NT2/D1 (cell line): ENCODE results near the gene ACP2.
"Not testable (repeated sequence)": the region's sequence is repeated elsewhere in the genome, so short reads cannot be mapped to it uniquely, and the experiment has no call there.

Source experiments
- DNase-seq: peaks from one replicate; pipeline ENCODE4 v3.0.0-alpha.2; 2011; ENCODE audit warnings: low read depth, low spot score
- H3K27me3 ChIP-seq: 2 replicates; pipeline ENCODE4 v1.6.0; 2011; ENCODE audit warnings: mild to moderate bottlenecking; ENCODE audit not compliant: insufficient read length, insufficient read depth
- H3K36me3 ChIP-seq: 2 replicates; pipeline ENCODE4 v1.6.1; 2011; ENCODE audit warnings: mild to moderate bottlenecking, low read length, mixed read lengths; ENCODE audit not compliant: insufficient read depth, insufficient read length
- H3K4me1 ChIP-seq: 2 replicates; pipeline ENCODE4 v1.5.1; 2011; ENCODE audit not compliant: insufficient read depth, insufficient read length
- H3K4me3 ChIP-seq: 2 replicates; pipeline ENCODE4 v1.5.1; 2011; ENCODE audit warnings: low read depth; ENCODE audit not compliant: insufficient read length
- H3K9ac ChIP-seq: 2 replicates; pipeline ENCODE4 v1.6.0; 2011; ENCODE audit warnings: low read depth; ENCODE audit not compliant: insufficient read length
- H3K9me3 ChIP-seq: 2 replicates; pipeline ENCODE4 v1.5.1; 2011; ENCODE audit warnings: mild to moderate bottlenecking, low read length; ENCODE audit not compliant: insufficient read depth
- SUZ12 ChIP-seq: IDR thresholded peaks from 2 replicates; pipeline ENCODE4 v1.6.1; 2011; ENCODE audit not compliant: insufficient read length, insufficient read depth; ENCODE audit errors: extremely low read depth
- YY1 ChIP-seq: IDR thresholded peaks from 2 replicates; pipeline ENCODE4 v1.6.1; 2011; ENCODE audit not compliant: insufficient read length, insufficient read depth
- ZNF274 ChIP-seq: IDR thresholded peaks from 2 replicates; pipeline ENCODE4 v1.6.1; 2011; ENCODE audit warnings: mild to moderate bottlenecking, low read depth, low read length

Gene ACP2

DNA sequence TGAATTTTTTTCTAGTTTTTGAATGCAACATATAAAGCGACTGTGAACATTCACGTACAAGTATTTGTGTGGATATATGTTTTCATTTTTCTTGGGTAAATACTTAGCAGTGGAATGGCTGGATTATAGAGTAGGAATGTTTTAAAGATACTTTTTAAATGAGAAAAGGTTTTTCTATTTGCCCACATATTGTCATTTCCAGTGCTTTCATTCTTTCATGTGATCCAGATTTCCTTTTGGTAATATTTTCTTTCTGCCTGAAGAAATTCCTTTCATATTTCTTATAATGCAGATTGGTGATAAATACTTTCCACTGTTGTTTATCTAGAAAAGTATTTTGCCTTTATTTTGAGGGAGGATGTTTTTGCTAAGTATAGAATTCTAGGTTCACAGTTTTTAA is 25.9 kb downstream of the ACP2 start:
- H3K4me3 ChIP-seq: no peak overlapping the region
- no peaks in the 10 kb centered on the region for H3K9me3 ChIP-seq
- no peaks in the 10 kb centered on the region for H3K4me1 ChIP-seq
- H3K9ac ChIP-seq: no peak overlapping the region
- no peaks in the 10 kb centered on the region for H3K27me3 ChIP-seq
- no peak for TF ChIP-seq ZNF274
- TF ChIP-seq SUZ12: no peak
- TF ChIP-seq YY1: no peak
- no peak for DNase-seq
- H3K36me3 ChIP-seq: peaks cover 63% of the 10 kb centered on the region

DNA sequence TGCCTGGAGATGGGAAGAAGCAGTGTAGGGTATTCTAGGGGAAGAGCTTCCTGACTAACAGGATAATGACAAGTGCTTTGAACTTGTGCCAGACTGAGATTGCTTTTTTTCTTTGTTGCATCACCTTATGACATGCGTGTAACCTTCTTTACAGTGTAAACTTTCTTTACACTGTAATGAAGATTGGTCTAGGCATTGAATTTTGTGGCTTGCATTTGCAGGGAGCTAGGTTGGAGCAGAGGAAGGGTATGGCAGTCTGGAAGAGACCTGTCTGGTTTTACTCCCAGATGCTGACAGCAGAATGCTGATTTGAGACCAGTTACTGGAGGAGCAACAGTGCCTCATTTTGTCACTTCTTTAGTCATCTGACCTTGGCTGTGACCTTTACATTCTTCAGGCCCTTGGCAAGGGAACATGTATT is 28.2 kb downstream of the ACP2 start:
- peaks cover 2% of the 10 kb centered on the region for H3K4me1 ChIP-seq
- peaks cover 53% of the 10 kb centered on the region for H3K36me3 ChIP-seq
- no peak overlapping the region for H3K4me3 ChIP-seq
- no peaks in the 10 kb centered on the region for H3K9me3 ChIP-seq
- no peak overlapping the region for H3K9ac ChIP-seq
- no peak for TF ChIP-seq SUZ12
- no peak for TF ChIP-seq YY1
- TF ChIP-seq ZNF274: no peak
- H3K27me3 ChIP-seq: no peaks in the 10 kb centered on the region
- no peak for DNase-seq

DNA sequence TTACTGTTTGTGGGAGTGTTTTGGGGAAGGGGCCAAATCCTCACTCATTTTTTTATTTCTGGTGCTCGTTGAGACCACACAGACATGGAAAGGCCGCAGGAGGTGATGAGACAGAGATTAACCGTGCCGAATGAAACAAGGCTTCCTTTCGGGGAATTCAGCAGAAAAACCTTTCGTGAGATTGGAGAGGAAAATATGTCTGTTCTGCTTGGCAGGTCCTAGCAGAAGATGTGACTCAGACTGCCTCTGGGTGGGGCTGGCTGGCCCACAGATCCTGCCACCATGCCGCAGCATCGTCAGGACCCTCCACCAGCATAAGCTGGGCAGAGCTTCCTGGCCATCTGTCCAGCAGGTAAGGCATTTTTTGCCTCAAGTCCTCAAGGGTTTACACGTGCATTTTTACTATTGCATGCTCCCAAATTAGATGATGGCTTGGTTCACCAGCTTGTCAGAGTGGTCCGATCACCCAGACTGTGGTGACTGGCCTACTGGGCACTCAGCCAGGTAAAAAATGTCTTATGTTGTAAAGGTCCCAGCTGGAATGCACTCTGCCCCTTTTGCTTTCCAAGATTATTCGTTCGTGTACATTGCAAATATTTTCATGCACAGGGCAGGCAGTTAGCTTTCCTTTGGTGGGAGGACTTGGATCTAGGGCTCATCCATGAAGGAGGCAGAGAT is 32.4 kb downstream of the ACP2 start:
- Histone ChIP-seq H3K4me3 (peak overlapping the region; percentile 60), H3K4me1 (peaks cover 6% of the 10 kb centered on the region), H3K9ac (peak overlapping the region; percentile 74), H3K9me3 (no peaks in the 10 kb centered on the region), H3K27me3 (no peaks in the 10 kb centered on the region), H3K36me3 (peaks cover 33% of the 10 kb centered on the region)
- no peak for DNase-seq
- no peak for TF ChIP-seq YY1
- TF ChIP-seq SUZ12: no peak
- TF ChIP-seq ZNF274: no peak

DNA sequence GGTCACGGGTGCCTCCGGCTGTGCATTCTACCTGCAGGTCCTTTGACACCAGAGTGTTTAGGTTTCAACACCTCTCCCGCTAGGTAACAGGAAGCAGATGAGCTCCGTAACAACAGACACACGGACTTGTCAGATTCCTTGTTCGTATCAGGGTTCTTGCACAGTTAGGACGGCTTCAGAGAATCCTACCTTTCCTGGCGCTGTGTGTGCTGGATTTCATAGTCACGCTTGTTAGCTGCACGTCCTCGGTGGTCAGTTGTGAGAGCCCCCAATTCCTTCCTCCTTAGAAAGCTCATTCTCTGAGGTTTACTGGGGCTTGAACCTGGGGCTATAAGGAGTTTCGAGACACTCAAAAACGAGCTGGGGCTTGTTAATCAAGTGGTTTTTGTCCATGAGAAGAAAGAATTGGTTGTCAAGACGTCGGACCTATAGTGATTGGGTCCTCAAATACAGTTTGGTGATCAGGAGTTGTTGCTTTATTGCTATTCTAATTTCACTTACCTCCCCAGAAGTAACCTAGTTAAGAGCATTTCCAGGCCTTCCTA is 33.2 kb downstream of the ACP2 start:
- peaks cover 6% of the 10 kb centered on the region for H3K4me1 ChIP-seq
- peaks cover 27% of the 10 kb centered on the region for H3K36me3 ChIP-seq
- no peaks in the 10 kb centered on the region for H3K27me3 ChIP-seq
- H3K9ac ChIP-seq: peak overlapping the region; percentile 74
- H3K4me3 ChIP-seq: peak overlapping the region; percentile 60
- TF ChIP-seq YY1: no peak
- TF ChIP-seq ZNF274: no peak
- TF ChIP-seq SUZ12: no peak
- H3K9me3 ChIP-seq: no peaks in the 10 kb centered on the region
- no peak for DNase-seq

DNA sequence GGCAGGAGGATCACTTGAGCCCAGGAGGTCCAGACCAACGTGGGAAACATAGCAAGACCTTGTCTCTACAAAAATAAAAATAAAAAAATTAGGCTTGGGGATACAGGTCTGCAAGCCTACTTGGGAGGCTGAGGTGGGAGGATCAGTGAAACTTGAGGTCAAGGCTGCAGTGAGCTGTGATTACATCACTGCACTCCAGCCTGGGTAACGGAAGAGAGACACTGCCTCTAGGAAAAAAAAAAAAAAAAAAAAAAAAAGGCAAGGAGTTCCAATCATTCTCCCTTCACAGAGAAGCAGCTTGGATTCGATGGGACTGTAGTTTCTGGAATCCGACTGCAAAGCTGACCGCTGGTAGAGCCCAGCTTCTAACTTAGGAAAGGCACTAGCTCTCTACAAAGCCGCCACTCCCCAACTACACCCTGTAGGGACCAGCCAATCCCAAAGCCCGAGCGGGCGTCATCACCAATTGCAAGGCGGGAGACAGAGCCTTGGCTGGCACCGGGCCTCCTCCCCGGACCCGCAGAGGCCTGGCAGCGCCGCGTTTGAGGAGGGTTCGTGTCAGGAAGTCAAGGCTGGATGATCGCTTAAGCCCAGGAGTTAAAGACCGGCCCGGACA is 34.6 kb downstream of the ACP2 start:
- H3K4me3 ChIP-seq: peak overlapping the region; percentile 60
- peaks cover 6% of the 10 kb centered on the region for H3K4me1 ChIP-seq
- H3K9me3 ChIP-seq: no peaks in the 10 kb centered on the region; the same call in 1 of the 2 replicates
- H3K36me3 ChIP-seq: peaks cover 20% of the 10 kb centered on the region
- DNase-seq: no peak
- TF ChIP-seq ZNF274: no peak
- no peak for TF ChIP-seq SUZ12
- no peak for TF ChIP-seq YY1
- no peaks in the 10 kb centered on the region for H3K27me3 ChIP-seq
- peak overlapping the region; percentile 58 for H3K9ac ChIP-seq

DNA sequence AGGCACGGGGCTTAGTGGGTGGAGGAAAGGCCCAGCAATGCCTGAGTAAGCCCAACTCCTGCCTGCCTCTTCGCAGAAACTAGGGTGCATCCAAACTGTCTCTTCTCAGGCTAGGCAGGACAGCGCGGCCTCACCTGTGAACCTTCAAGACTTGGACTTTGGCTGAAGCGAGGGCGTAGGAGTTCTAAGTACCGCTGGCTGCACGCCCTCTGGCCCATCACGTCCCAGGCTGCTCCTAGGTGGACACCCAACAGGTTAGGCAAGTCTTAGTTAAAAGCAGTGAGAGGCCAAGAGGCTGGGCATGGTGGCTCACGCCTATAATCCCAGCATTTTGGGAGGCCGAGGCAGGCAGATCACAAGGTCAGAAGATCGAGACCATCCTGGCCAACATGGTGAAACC is 35.7 kb downstream of the ACP2 start:
- no peak overlapping the region for H3K9ac ChIP-seq
- H3K4me1 ChIP-seq: peaks cover 6% of the 10 kb centered on the region
- H3K4me3 ChIP-seq: no peak overlapping the region
- DNase-seq: no peak
- no peak for TF ChIP-seq SUZ12
- no peak for TF ChIP-seq YY1
- TF ChIP-seq ZNF274: no peak
- H3K27me3 ChIP-seq: no peaks in the 10 kb centered on the region
- H3K36me3 ChIP-seq: peaks cover 8% of the 10 kb centered on the region
- H3K9me3 ChIP-seq: no peaks in the 10 kb centered on the region; the same call in 1 of the 2 replicates

DNA sequence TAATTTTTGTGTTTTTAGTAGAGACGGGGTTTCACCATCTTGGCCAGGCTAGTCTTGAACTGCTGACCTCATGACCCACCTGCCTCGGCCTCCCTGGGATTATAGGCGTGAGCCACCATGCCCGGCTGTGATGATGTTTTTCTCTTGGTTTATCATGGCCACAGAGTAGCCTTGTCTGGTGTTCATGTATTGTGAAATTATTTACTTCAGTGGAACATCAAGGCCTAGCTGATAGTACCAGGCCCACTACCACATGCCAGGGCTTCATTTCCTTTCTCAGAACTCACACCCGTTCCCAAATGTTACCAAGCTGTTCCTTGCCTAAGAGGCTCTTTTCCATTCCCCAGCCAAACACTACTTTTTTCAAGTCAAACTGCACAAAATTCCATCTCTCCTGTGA is 40.0 kb downstream of the ACP2 start:
- Histone ChIP-seq H3K9ac (no peak overlapping the region), H3K4me3 (no peak overlapping the region), H3K27me3 (no peaks in the 10 kb centered on the region), H3K4me1 (peaks cover 10% of the 10 kb centered on the region), H3K9me3 (no peaks in the 10 kb centered on the region; the same call in 1 of the 2 replicates), H3K36me3 (no peaks in the 10 kb centered on the region)
- TF ChIP-seq SUZ12 (no peak), ZNF274 (no peak), YY1 (no peak)
- DNase-seq: no peak

DNA sequence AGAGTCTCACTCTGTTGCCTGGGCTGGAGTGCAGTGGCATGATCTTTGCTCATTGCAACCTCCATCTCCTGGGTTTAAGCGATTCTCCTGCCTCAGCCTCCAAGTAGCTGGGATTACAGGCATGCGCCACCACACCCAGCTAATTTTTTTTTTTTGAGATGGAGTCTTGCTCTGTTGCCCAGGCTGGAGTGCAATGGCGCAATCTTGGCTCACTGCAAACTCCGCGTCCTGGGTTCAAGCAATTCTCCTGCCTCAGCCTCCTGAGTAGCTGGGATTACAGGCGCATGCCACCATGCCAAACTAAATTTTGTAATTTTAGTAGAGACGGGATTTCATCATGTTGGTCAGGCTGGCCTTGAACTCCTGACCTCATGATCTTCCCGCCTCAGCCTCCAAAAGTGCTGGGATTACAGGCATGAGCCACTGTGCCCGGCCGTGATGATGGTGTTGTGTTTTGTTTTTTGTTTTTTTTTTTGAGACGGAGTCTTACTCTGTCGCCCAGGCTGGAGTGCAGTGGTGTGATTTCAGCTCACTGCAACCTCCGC is 40.5 kb downstream of the ACP2 start:
- not testable (repeated sequence) for H3K9me3 ChIP-seq, H3K27me3 ChIP-seq, DNase-seq, H3K9ac ChIP-seq, H3K36me3 ChIP-seq, H3K4me3 ChIP-seq
- peaks cover 10% of the 10 kb centered on the region for H3K4me1 ChIP-seq
